HL-60 (cell line): ENCODE results near the gene IFRD2.

ENCODE experiments used
- DNase-seq, 2 experiments: peaks; one replicate each; pipeline ENCODE4 v3.0.0-alpha.2; 2010 to 2020; ENCODE audit warnings: low read depth in 1 of 2, low spot score in 1 of 2
- H3K27ac ChIP-seq: fragments of 250-450 bp; sonication (Bioruptor Pico); replicated peaks from 2 replicates; pipeline ENCODE4 v1.5.1; 2020; ENCODE audit warnings: mild to moderate bottlenecking, moderate library complexity
- H3K27me3 ChIP-seq: fragments of 250-450 bp; sonication (Bioruptor Pico); 2 replicates; pipeline ENCODE4 v1.5.1; 2021; ENCODE audit warnings: mild to moderate bottlenecking, moderate library complexity; ENCODE audit not compliant: insufficient read depth, poor library complexity, severe bottlenecking
- H3K4me3 ChIP-seq: replicated peaks from 2 replicates; pipeline ENCODE4 v1.5.1; 2011; ENCODE audit warnings: mild to moderate bottlenecking, control low read depth, low read length; ENCODE audit not compliant: insufficient read depth
- CTCF ChIP-seq: IDR thresholded peaks from one replicate; pipeline ENCODE4 v1.5.1; 2011; ENCODE audit warnings: low read length, control low read depth, inconsistent platforms; ENCODE audit not compliant: insufficient read depth
- GABPA ChIP-seq: IDR thresholded peaks from 2 replicates; pipeline ENCODE4 v1.6.1; 2012; ENCODE audit warnings: low read depth
- POLR2AphosphoS5 ChIP-seq: IDR thresholded peaks from 2 replicates; pipeline ENCODE4 v1.6.1; 2012; ENCODE audit warnings: low read depth
- REST ChIP-seq: IDR thresholded peaks from 2 replicates; pipeline ENCODE4 v1.6.1; 2012; ENCODE audit warnings: low read depth; ENCODE audit not compliant: insufficient replicate concordance
- SPI1 ChIP-seq: IDR thresholded peaks from 2 replicates; pipeline ENCODE4 v1.6.1; 2012; ENCODE audit warnings: low read depth, mild to moderate bottlenecking, borderline replicate concordance

Gene IFRD2

GRCh38 chr3:50256978-50257890, 35.0 kb downstream of the IFRD2 start:
- H3K27ac ChIP-seq, result no peak overlapping the region
- TF ChIP-seq GABPA (no peak), CTCF (peak; percentile 39), SPI1 (no peak), REST (no peak), POLR2AphosphoS5 (peak; percentile 39)
- peak; percentile 16 to 55 for DNase-seq

GRCh38 chr3:50255251-50255615, 37.0 kb downstream of the IFRD2 start:
- H3K27me3 ChIP-seq, result no peaks in the 10 kb centered on the region
- TF ChIP-seq POLR2AphosphoS5 (no peak), CTCF (no peak), SPI1 (no peak), GABPA (no peak), REST (no peak)
- H3K27ac ChIP-seq, result no peak overlapping the region
- DNase-seq, result no peak
- no peak overlapping the region for H3K4me3 ChIP-seq

More at GRCh38 chr3:50256978-50257890, 35.0 kb downstream of the IFRD2 start:
- Histone ChIP-seq H3K27me3 (no peaks in the 10 kb centered on the region), H3K4me3 (no peak overlapping the region)

GRCh38 chr3:50254577-50255250, 37.5 kb downstream of the IFRD2 start:
- Histone ChIP-seq H3K27ac (no peak overlapping the region), H3K4me3 (no peak overlapping the region)
- TF ChIP-seq POLR2AphosphoS5 (no peak), REST (no peak), SPI1 (peak; percentile 86), GABPA (peak; percentile 74)

More at GRCh38 chr3:50254577-50255250, 37.5 kb downstream of the IFRD2 start:
- peak; percentile 22 to 77 for DNase-seq
- no peaks in the 10 kb centered on the region for H3K27me3 ChIP-seq
